HepG2 (cell line): ENCODE results near the gene AANAT. TPM values are rescaled to one million over a fixed set of nuclear protein-coding genes. Genes with fewer than 3 reads are reported as not detected.

Source experiments
- AGO1 ChIP-seq: fragments of 200-400 bp; formaldehyde crosslinking; IDR thresholded peaks from 2 replicates; pipeline ENCODE4 v1.6.1; 2017; ENCODE audit warnings: mild to moderate bottlenecking, low read depth, low read length, moderate library complexity; ENCODE audit not compliant: poor library complexity, severe bottlenecking
- CHCHD3 ChIP-seq: sonication (generic); formaldehyde crosslinking; IDR thresholded peaks from 2 replicates; pipeline ENCODE4 v1.8.0; 2022; ENCODE audit warnings: mild to moderate bottlenecking, missing genetic modification reagents, moderate library complexity
- ETS1 ChIP-seq: sonication (generic); formaldehyde crosslinking; IDR thresholded peaks from 2 replicates; pipeline ENCODE4 v1.4.0; 2020; ENCODE audit warnings: missing genetic modification reagents
- FOXM1 ChIP-seq: sonication (generic); formaldehyde crosslinking; IDR thresholded peaks from 2 replicates; pipeline ENCODE4 v1.5.0; 2020; ENCODE audit warnings: missing genetic modification reagents
- GPBP1L1 ChIP-seq: sonication (generic); formaldehyde crosslinking; IDR thresholded peaks from 2 replicates; pipeline ENCODE4 v1.5.0; 2020; ENCODE audit warnings: mild to moderate bottlenecking, missing genetic modification reagents
- HHEX ChIP-seq: IDR thresholded peaks from 2 replicates; pipeline ENCODE4 v1.6.1; 2016; ENCODE audit warnings: control low read depth
- HOMEZ ChIP-seq: IDR thresholded peaks from 2 replicates; pipeline ENCODE4 v1.6.1; 2016; ENCODE audit warnings: low read depth
- JDP2 ChIP-seq: sonication (generic); formaldehyde crosslinking; IDR thresholded peaks from 2 replicates; pipeline ENCODE4 v1.8.1; 2022; ENCODE audit warnings: missing genetic modification reagents, borderline replicate concordance
- PAF1 ChIP-seq: IDR thresholded peaks from 2 replicates; pipeline ENCODE4 v1.6.1; 2016; ENCODE audit warnings: missing genetic modification reagents, missing compliant biosample characterization
- PLRG1 ChIP-seq: fragments of 450-650 bp; conservative IDR thresholded peaks from 2 replicates; pipeline ENCODE4 v1.6.1; 2016
- SNAI1 ChIP-seq: sonication (generic); formaldehyde crosslinking; IDR thresholded peaks from 2 replicates; pipeline ENCODE4 v1.5.0; 2020; ENCODE audit warnings: mild to moderate bottlenecking, missing genetic modification reagents, borderline replicate concordance
- SOX13 ChIP-seq, 3 experiments: fragments of 450-650 bp in 1 of 3; sonication (generic) in 1 of 3; formaldehyde crosslinking in 1 of 3; IDR thresholded peaks in 2 of 3; conservative IDR thresholded peaks in 1 of 3; 2 replicates each; pipeline versions ENCODE4 v1.5.0 to v1.6.1; 2016 to 2020; ENCODE audit warnings: antibody characterized with exemption in 1 of 3, mild to moderate bottlenecking in 1 of 3, missing compliant biosample characterization in 1 of 3, missing genetic modification reagents in 1 of 3, moderate library complexity in 1 of 3
- SP5 ChIP-seq: IDR thresholded peaks from 2 replicates; pipeline ENCODE4 v1.6.1; 2016; ENCODE audit warnings: low read depth, borderline replicate concordance
- SRY ChIP-seq: sonication (generic); formaldehyde crosslinking; IDR thresholded peaks from 2 replicates; pipeline ENCODE4 v1.8.0; 2022; ENCODE audit warnings: mild to moderate bottlenecking, missing genetic modification reagents
- TOPORS ChIP-seq: sonication (generic); formaldehyde crosslinking; IDR thresholded peaks from 2 replicates; pipeline ENCODE4 v1.8.0; 2023; ENCODE audit warnings: mild to moderate bottlenecking, missing genetic modification reagents
- ZNF24 ChIP-seq: fragments of 450-650 bp; IDR thresholded peaks from 2 replicates; pipeline ENCODE4 v1.6.1; 2017; ENCODE audit warnings: antibody characterized with exemption, mild to moderate bottlenecking
- ZNF510 ChIP-seq: sonication (generic); formaldehyde crosslinking; IDR thresholded peaks from 2 replicates; pipeline ENCODE4 v1.4.0; 2020; ENCODE audit warnings: low read depth, mild to moderate bottlenecking, missing genetic modification reagents
- ZNF549 ChIP-seq: sonication (generic); formaldehyde crosslinking; IDR thresholded peaks from 2 replicates; pipeline ENCODE4 v1.5.0; 2020; ENCODE audit warnings: missing genetic modification reagents
- ZNF570 ChIP-seq: sonication (generic); formaldehyde crosslinking; IDR thresholded peaks from 2 replicates; pipeline ENCODE4 v1.4.0; 2020; ENCODE audit warnings: mild to moderate bottlenecking, missing genetic modification reagents, borderline replicate concordance
- ZNF616 ChIP-seq: sonication (generic); formaldehyde crosslinking; IDR thresholded peaks from 2 replicates; pipeline ENCODE4 v1.5.0; 2020; ENCODE audit warnings: low read depth, mild to moderate bottlenecking, missing genetic modification reagents
- ZNF672 ChIP-seq: sonication (generic); formaldehyde crosslinking; IDR thresholded peaks from 2 replicates; pipeline ENCODE4 v1.8.1; 2022; ENCODE audit warnings: missing genetic modification reagents
- ZSCAN20 ChIP-seq: sonication (generic); formaldehyde crosslinking; IDR thresholded peaks from 2 replicates; pipeline ENCODE4 v1.4.0; 2020; ENCODE audit warnings: missing genetic modification reagents, mild to moderate bottlenecking, borderline replicate concordance
- ZSCAN29 ChIP-seq: sonication (generic); formaldehyde crosslinking; conservative IDR thresholded peaks from 2 replicates; pipeline ENCODE4 v1.4.0; 2020; ENCODE audit warnings: mild to moderate bottlenecking, missing genetic modification reagents
- polyA plus RNA-seq, 8 experiments: library from polyadenylated mRNA; depleted of rRNA in 3 of 8; stranded (reverse) in 7 of 8; unstranded in 1 of 8; fragments of >200 nt; fragmentation: Illumina TruSeq in 4 of 8; extraction: Trizol in 4 of 8; gene quantifications; 2 replicates each; pipeline versions ENCODE4 v1.2.1 to v1.2.3, GENCODE V29; 2011 to 2016; ENCODE audit warnings: low read depth in 4 of 8, missing spikeins in 1 of 8, mixed read lengths in 1 of 8; ENCODE audit not compliant: insufficient read depth in 1 of 8
- total RNA-seq, 5 experiments: library from RNA; depleted of rRNA; stranded (reverse); fragments of >200 nt; fragmentation: Illumina TruSeq; extraction: Trizol; gene quantifications; 2 replicates each; pipeline ENCODE4 v1.2.3, GENCODE V29; 2016; ENCODE audit warnings: low read depth in 1 of 5
- TF ChIP-seq, protein P1 (sequence below): sonication (generic); formaldehyde crosslinking; IDR thresholded peaks from 2 replicates; pipeline ENCODE4 v1.4.0; 2020; ENCODE audit warnings: low read depth, missing genetic modification reagents

The AANAT gene
- total and polyA plus RNA-seq, 2 of the 13 experiments (the other 11 are each of a cell fraction or from before 2014, with no cell fraction given), result 0.07 TPM; not detected in 1

DNA sequence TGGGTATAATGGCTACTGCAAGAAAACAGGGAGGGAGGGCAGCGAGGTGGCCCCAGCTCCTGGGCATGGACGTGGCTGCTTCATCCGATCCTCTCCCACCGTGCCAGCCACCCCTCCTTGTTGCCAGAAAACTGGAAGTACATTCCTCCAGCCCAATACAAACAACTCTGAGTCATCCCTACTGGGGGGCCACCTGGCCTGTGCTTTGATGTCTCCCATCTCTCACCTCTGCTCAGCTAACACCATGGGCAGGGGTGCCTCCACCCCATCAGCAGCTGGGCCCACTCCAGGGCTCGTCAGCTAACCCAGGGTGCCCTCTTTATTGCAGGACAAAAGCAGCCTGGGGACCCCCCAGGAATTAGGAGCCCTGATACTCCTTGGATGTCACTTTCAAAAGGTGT, 31.9 kb downstream of the AANAT start (continued):
- TF ChIP-seq ZSCAN29 (CRISPR knock-in tag) (no peak), SRY (CRISPR knock-in tag) (no peak), HOMEZ (CRISPR knock-in tag) (peak; percentile 75), ZNF570 (no peak), PAF1 (CRISPR knock-in tag) (0 out of 2 replicates have a peak, but pooled peaks have one; percentile 55), SOX13 (IDR thresholded peaks at IDR 0.05) (peak; percentile 78; the same call in 1 of the 2 replicates), SOX13 (CRISPR knock-in tag; conservative IDR thresholded peaks at IDR 0.05 in 1 of 2, IDR thresholded peaks at IDR 0.05 in 1 of 2) (peak in 1 of 2 experiments; percentile 92; a peak in 2 of 4 replicates), ETS1 (CRISPR knock-in tag) (no peak), ZNF24 (peak; percentile 49; the same call in 1 of the 2 replicates), AGO1 (no peak), PLRG1 (no peak), ZNF672 (CRISPR knock-in tag) (no peak), JDP2 (CRISPR knock-in tag) (no peak), SNAI1 (CRISPR knock-in tag) (no peak; the same call in none of the 2 replicates), SP5 (CRISPR knock-in tag) (peak; percentile 78; the same call in 1 of the 2 replicates), ZNF616 (CRISPR knock-in tag) (no peak), ZNF549 (CRISPR knock-in tag) (no peak), FOXM1 (no peak), TOPORS (CRISPR knock-in tag) (0 out of 2 replicates have a peak, but pooled peaks have one; percentile 44), ZSCAN20 (CRISPR knock-in tag) (0 out of 2 replicates have a peak, but pooled peaks have one; percentile 44), CHCHD3 (0 out of 2 replicates have a peak, but pooled peaks have one; percentile 89), HHEX (CRISPR knock-in tag) (peak; percentile 84), GPBP1L1 (CRISPR knock-in tag) (no peak), ZNF510 (CRISPR knock-in tag) (no peak)
- TF ChIP-seq, protein P1, sequence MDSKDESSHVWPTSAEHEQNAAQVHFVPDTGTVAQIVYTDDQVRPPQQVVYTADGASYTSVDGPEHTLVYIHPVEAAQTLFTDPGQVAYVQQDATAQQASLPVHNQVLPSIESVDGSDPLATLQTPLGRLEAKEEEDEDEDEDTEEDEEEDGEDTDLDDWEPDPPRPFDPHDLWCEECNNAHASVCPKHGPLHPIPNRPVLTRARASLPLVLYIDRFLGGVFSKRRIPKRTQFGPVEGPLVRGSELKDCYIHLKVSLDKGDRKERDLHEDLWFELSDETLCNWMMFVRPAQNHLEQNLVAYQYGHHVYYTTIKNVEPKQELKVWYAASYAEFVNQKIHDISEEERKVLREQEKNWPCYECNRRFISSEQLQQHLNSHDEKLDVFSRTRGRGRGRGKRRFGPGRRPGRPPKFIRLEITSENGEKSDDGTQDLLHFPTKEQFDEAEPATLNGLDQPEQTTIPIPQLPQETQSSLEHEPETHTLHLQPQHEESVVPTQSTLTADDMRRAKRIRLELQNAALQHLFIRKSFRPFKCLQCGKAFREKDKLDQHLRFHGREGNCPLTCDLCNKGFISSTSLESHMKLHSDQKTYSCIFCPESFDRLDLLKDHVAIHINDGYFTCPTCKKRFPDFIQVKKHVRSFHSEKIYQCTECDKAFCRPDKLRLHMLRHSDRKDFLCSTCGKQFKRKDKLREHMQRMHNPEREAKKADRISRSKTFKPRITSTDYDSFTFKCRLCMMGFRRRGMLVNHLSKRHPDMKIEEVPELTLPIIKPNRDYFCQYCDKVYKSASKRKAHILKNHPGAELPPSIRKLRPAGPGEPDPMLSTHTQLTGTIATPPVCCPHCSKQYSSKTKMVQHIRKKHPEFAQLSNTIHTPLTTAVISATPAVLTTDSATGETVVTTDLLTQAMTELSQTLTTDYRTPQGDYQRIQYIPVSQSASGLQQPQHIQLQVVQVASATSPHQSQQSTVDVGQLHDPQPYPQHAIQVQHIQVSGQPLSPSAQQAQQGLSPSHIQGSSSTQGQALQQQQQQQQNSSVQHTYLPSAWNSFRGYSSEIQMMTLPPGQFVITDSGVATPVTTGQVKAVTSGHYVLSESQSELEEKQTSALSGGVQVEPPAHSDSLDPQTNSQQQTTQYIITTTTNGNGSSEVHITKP (CRISPR knock-in tag), result peak; percentile 91
